Gastrocnemius medialis (tissue), 4 donors: ENCODE measurements around the gene RAB21.

Experiments used
- CTCF ChIP-seq, 5 experiments: fragments of 450-650 bp in 3 of 5; fragments of 200-600 bp in 2 of 5; sonication (generic) in 2 of 5; IDR thresholded peaks in 4 of 5; conservative IDR thresholded peaks in 1 of 5; 1 replicate in 4 of 5; 2 replicates in 1 of 5; pipeline ENCODE4 v1.5.1; 2016 to 2019; ENCODE audit warnings: antibody characterized with exemption in 5 of 5, mild to moderate bottlenecking in 3 of 5, moderate library complexity in 3 of 5
- POLR2A ChIP-seq, 2 donors: fragments of 450-650 bp; IDR thresholded peaks; one replicate each; pipeline ENCODE4 v1.6.1; 2017; ENCODE audit warnings: antibody characterized with exemption in 2 of 2, mild to moderate bottlenecking in 2 of 2, moderate library complexity in 2 of 2

DNA sequence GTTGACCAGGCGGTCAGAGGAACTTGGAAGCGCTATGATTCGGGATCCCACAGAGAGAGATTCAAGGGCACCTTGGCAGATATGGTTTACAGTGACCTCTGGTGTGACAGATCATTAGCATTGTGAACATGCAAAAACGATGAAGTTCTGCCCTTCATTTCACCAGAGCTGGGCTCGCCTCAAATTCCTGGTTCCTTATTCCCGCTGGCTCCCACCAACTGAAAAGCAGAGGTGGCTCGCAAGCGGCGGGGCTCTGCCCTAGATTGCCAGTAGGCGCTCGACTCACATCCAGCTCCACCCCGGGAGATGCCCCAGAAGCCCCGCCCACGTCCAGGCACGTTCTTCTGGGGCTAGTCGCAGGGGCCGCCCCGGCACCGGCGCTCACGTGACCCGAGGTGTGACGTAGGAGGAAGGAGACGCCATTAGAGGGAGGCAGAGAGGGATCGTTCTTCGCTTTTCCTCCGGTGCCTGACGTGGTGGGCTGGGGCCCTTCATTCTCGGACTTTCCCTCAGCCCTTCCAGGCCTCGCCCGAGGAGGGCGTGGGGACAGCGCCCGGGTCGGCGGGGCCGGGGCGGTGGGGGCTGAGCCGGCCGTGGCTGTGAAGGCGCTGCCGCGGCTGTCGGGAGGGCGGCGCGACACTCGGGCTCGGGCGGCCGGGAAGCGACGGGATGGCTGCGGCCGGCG is at the start of gene RAB21:
- TF ChIP-seq CTCF (IDR thresholded peaks at IDR 0.05 in 4 of 5, conservative IDR thresholded peaks at IDR 0.05 in 1 of 5) (peak; percentile 31 to 52 (median 42)), POLR2A (IDR thresholded peaks at IDR 0.05) (peak; percentile 94 to 95)
